ENCODE data around the gene ACTL7A. TPM values are rescaled to one million over a fixed set of nuclear protein-coding genes. Genes with fewer than 3 reads are reported as not detected.

The ACTL7A gene, protein sequence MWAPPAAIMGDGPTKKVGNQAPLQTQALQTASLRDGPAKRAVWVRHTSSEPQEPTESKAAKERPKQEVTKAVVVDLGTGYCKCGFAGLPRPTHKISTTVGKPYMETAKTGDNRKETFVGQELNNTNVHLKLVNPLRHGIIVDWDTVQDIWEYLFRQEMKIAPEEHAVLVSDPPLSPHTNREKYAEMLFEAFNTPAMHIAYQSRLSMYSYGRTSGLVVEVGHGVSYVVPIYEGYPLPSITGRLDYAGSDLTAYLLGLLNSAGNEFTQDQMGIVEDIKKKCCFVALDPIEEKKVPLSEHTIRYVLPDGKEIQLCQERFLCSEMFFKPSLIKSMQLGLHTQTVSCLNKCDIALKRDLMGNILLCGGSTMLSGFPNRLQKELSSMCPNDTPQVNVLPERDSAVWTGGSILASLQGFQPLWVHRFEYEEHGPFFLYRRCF
- not detected in 5 replicates for total RNA-seq (2022; extraction: Qiagen RNA extraction; ENCODE audit: low read depth)

DNA sequence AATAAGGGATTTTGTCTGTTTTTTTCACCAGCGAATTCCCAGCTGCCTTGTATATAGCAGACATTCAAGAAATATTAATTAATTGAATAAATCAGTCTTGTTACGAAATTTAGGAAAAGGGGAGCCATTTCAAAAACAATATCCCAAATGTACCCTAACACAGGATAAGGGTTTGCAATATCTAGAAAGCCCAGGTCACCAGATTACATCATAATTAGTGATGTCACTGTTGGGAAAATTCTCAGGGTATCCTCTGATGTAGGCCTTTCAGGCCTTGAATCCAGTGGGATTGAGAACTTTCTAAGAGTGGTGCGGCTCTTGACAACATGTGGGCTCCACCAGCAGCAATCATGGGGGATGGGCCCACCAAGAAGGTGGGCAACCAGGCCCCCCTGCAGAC, at the start of gene ACTL7A:
TSS of gene ACTL7A (plus strand) at position 270 of the 400 bp plus-strand sequence. CDS start at position 327, 57 bp downstream.

DNA sequence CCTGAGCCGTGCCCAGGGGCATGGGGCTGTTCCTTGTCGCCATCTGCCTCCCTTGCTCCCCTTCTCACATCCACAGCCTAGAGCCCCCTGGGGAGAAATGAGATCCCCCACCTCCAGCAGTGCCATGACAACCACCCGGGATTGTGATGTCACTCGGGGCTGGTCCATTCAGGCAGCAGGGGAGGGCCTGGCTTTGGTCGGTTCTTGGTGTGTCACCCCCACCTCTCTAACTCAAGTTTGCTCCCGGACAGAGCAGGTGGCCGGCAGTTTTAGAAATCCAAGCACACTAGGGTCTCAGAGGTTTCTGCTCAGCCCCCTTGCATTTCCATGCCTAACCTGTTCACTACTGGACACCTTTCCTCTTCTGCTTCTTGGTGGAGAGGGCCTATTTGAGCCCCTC, 6.2 kb upstream of the ACTL7A start, which contains the start of gene ACTL7B:
TSS of gene ACTL7B (minus strand) at position 99 of the 400 bp plus-strand sequence. CDS start at position 43, 56 bp downstream.

Other genes starting within 250 kb of the ACTL7A start
- gene ACTL7B, start 6.3 kb upstream of the ACTL7A start, total RNA-seq (2022; extraction: Qiagen RNA extraction; ENCODE audit: low read depth) = not detected in 5 replicates
- 20.1 to 21.9 TPM (median 20.7 TPM) in 5 replicates for gene ELP1, start 71.9 kb downstream of the ACTL7A start, total RNA-seq (2022; extraction: Qiagen RNA extraction; ENCODE audit: low read depth)
- gene ABITRAM, start 72.1 kb downstream of the ACTL7A start, total RNA-seq (2022; extraction: Qiagen RNA extraction; ENCODE audit: low read depth) = 19.8 to 25.2 TPM (median 20.9 TPM) in 5 replicates
- gene CTNNAL1, start 151.2 kb downstream of the ACTL7A start, total RNA-seq (2022; extraction: Qiagen RNA extraction; ENCODE audit: low read depth) = 51.7 to 58.9 TPM (median 54.6 TPM) in 5 replicates